22Rv1 (cell line): Measurements from ENCODE around the gene TNIP1.
A peak's percentile ranks its signal among the peaks of the same experiment; 100 is the strongest.

Experiments
- H3K27ac ChIP-seq: fragments of 450-650 bp; 2 replicates; pipeline ENCODE4 v1.5.1; 2017
- ZFX ChIP-seq: fragments of 450-650 bp; IDR thresholded peaks from 2 replicates; pipeline ENCODE4 v1.6.1; 2017; ENCODE audit warnings: antibody characterized with exemption, borderline replicate concordance
- TF ChIP-seq, protein P1 (sequence below): fragments of 450-650 bp; IDR thresholded peaks from 2 replicates; pipeline ENCODE4 v1.5.1; 2017; ENCODE audit warnings: mild to moderate bottlenecking

TNIP1 gene

DNA sequence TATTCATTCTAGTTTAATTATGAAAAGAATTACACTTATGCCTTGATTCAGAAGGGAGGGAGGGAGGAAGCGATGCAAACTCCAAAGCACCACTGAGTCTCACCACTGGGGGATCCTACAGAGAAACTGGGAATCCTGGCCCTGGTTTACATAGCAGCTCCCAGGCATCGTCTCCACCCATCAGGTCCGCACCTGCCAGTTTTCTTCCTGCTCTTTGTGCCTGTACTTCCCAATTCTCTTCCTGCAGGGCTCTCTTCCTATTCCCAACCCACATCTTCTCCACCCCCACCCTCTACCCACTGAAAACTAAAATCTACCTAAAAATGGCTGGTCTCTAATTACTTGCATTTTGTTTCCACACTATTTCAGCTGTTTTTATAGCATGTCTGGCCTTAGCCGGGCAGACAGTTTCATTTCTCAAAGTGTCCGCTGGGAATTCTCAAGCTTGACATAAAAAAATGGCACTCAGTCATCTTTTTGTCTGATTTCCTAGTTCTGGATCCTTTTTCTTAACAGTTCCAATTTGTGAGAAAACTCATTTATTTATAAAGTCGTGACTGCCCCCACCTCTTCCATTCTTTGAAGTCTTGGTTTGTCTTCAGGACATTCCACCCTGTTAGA is 1.6 kb upstream of the TNIP1 start:
- H3K27ac ChIP-seq, result no peak overlapping the region
- no peak for TF ChIP-seq ZFX
- TF ChIP-seq, protein P1, sequence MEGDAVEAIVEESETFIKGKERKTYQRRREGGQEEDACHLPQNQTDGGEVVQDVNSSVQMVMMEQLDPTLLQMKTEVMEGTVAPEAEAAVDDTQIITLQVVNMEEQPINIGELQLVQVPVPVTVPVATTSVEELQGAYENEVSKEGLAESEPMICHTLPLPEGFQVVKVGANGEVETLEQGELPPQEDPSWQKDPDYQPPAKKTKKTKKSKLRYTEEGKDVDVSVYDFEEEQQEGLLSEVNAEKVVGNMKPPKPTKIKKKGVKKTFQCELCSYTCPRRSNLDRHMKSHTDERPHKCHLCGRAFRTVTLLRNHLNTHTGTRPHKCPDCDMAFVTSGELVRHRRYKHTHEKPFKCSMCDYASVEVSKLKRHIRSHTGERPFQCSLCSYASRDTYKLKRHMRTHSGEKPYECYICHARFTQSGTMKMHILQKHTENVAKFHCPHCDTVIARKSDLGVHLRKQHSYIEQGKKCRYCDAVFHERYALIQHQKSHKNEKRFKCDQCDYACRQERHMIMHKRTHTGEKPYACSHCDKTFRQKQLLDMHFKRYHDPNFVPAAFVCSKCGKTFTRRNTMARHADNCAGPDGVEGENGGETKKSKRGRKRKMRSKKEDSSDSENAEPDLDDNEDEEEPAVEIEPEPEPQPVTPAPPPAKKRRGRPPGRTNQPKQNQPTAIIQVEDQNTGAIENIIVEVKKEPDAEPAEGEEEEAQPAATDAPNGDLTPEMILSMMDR, result no peak

DNA sequence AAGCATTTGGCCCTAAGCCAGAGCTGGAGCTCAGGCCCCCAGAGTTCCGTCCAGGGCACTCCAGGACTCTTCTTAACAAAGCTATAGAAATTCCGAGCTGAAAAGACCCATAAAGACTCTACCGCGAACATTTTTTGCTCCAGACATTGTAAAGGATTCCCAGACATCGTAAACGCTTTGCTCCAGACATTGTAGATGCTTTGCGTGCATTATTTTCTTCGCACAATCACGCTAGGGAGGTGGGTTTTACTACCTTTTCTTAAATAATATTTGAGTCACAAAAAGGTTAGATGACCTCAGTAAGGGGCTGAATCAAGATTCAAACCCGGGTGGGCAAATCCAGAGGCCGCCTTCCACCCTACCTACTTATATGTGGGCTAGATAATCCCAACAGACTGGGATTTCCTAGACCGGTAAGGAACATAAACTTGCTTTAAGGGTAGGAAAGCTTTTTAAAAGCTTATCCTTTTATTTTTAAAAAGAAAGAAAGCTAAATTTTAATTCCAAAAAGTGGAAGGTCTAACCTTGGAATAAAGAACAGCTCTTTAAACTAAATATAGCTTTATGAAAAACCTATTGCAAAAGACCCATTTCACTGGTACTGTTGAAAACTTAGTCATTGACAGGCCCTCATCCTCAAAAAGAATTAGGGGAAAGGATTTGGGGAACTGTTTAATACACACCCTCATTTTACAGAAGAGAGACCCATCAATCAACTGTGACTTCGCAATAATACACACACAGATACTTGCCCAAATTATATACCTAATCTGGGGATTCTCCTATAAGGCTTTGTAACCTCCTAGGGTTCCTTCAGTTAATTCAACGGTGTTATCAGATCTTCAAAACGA is 822 bp upstream of the TNIP1 start:
- TF ChIP-seq, protein P1, result no peak
- TF ChIP-seq ZFX, result no peak

DNA sequence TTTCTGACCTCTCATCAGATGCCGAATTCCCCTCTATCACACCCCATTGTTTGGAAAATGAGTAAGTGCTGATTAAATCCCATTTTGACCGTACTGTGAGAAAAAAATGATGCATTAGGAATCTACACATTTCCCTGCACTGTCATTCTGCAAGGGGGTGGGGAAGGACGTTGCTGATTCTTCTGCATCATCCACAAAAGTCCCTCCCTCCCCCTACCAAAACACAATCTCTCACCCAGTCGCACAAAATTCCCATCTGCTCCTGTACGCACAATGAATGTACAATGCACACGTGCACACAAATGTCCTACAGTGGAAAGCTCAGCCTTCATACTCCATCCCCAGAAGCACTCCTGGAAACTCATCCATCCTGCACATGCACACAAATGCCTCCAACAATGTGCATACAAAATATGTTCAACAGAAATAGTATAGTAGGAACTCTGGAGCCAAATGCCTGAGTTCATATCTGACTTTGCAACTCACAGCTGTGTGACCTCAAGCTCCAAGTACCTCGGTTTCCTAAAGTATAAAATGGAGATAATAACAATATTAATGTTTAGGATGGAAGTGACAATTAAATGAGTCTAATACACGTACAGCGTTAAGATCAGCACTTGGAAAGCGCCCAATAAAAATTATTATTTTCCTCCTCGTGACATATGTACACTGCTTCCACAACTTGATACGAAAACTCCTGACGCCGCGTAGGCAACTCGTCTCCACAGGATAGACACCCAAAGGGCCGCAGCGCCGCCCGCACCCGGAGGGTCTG is 809 bp downstream of the TNIP1 start:
- peak overlapping the region; percentile 58 for H3K27ac ChIP-seq
- TF ChIP-seq, protein P1, result no peak
- TF ChIP-seq ZFX, result no peak

More for the DNA sequence above, 822 bp upstream of the TNIP1 start:
- peak overlapping the region; percentile 58 for H3K27ac ChIP-seq

GRCh38 chr5:151078490-151079262 is 2.2 kb downstream of the TNIP1 start:
- TF ChIP-seq ZFX, result no peak
- TF ChIP-seq, protein P1, result no peak
- H3K27ac ChIP-seq, result no peak overlapping the region

DNA sequence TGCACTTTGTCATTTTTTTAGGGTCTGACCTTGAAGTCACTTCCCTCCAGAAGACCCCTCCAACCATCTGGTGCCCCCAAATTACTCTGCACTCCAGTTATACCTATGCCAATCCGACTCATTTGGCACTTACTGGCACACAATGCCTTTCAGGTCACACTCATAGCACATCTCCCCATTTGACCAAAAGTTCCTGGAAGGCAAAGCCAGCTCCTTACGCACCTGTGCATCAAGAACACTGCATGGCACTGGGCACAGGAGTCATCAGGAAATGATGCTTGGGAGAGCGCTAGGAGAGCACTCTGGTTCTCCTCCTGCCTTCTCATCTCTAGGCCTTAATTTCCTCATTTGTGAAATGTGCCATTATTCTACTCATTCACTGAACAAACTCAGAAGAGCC is 2.9 kb downstream of the TNIP1 start:
- no peak for TF ChIP-seq ZFX
- TF ChIP-seq, protein P1, result no peak
- no peak overlapping the region for H3K27ac ChIP-seq

- no peak for TF ChIP-seq ZFX
- TF ChIP-seq, protein P1, result no peak
- no peak overlapping the region for H3K27ac ChIP-seq
Observed at GRCh38 chr5:151077419-151077818, 3.4 kb downstream of the TNIP1 start.
